ENCODE results near the gene RHOB. TPM values are rescaled to one million over a fixed set of nuclear protein-coding genes. Genes with fewer than 3 reads are reported as not detected.
"Not testable (repeated sequence)": the region's sequence is repeated elsewhere in the genome, so short reads cannot be mapped to it uniquely, and the experiment has no call there.

RHOB gene
- total RNA-seq, 1 experiment from 2014 or later, result 38.9 TPM

DNA sequence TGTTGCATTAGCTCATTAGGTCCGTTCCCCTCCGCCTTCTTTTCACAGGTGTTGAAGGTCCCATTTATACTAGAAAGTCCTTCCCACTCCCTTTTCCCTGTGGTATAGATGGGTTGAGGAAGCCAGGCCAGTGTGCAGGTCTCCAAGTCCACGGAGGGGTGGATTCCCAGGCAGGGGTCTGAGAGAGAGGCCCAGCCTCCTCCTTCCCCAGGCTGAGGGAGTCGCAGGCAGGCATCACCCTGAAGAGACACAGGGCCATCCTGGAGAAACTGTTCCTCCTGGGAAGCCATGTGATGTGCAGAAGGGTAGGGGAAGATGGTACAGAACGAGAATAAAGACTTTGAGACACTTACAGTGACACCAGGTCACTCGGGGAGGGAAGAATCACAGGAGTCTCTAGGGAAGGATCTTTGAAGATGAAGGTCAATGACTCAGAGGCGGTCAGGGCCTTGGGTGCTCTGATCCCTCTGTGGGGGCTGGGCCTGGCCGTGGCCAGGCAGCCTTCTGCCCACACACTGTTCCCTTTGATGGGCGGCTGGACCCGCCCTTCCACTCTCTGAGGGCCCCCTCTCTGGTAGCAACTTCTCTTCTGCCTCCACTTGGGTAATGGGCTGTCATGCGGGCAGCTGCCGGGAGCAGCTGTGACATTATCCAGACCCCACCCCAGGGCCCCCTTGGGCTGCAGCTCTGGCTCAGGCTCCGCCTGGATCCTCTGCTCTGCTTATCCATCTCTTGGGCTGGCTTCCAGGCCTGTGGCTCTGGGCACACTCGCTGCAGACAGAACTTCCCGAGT lies 45.1 kb downstream of the RHOB start:
- Histone ChIP-seq H3K27ac (ENCODE audit: low read length) (no peak overlapping the region), H3K4me3 (ENCODE audit: low read depth in 2 of 2, low read length in 2 of 2) (no peak overlapping the region), H3K36me3 (ENCODE audit: control insufficient read depth, insufficient read depth, low read length) (no peaks in the 10 kb centered on the region), H3K4me1 (ENCODE audit: control insufficient read depth, insufficient read depth, low read length) (peaks cover 5% of the 10 kb centered on the region), H3K9me3 (ENCODE audit: control insufficient read depth, insufficient read depth, low read depth, low read length) (no peaks in the 10 kb centered on the region), H3K27me3 (ENCODE audit: control insufficient read depth, insufficient read depth, low read length) (no peaks in the 10 kb centered on the region)
- TF ChIP-seq SIN3A (IDR thresholded peaks at IDR 0.05; ENCODE audit: borderline replicate concordance, insufficient read depth, low read depth, low read length), result no peak
- TF ChIP-seq, protein P1, sequence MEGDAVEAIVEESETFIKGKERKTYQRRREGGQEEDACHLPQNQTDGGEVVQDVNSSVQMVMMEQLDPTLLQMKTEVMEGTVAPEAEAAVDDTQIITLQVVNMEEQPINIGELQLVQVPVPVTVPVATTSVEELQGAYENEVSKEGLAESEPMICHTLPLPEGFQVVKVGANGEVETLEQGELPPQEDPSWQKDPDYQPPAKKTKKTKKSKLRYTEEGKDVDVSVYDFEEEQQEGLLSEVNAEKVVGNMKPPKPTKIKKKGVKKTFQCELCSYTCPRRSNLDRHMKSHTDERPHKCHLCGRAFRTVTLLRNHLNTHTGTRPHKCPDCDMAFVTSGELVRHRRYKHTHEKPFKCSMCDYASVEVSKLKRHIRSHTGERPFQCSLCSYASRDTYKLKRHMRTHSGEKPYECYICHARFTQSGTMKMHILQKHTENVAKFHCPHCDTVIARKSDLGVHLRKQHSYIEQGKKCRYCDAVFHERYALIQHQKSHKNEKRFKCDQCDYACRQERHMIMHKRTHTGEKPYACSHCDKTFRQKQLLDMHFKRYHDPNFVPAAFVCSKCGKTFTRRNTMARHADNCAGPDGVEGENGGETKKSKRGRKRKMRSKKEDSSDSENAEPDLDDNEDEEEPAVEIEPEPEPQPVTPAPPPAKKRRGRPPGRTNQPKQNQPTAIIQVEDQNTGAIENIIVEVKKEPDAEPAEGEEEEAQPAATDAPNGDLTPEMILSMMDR (IDR thresholded peaks at IDR 0.05), result no peak
- no peak for TF ChIP-seq TCF7L2 (IDR thresholded peaks at IDR 0.05; ENCODE audit: low read depth, low read length)
- TF ChIP-seq POLR2AphosphoS5 (IDR thresholded peaks at IDR 0.05; ENCODE audit: low read depth, low read length), result no peak
- TF ChIP-seq, protein P2, sequence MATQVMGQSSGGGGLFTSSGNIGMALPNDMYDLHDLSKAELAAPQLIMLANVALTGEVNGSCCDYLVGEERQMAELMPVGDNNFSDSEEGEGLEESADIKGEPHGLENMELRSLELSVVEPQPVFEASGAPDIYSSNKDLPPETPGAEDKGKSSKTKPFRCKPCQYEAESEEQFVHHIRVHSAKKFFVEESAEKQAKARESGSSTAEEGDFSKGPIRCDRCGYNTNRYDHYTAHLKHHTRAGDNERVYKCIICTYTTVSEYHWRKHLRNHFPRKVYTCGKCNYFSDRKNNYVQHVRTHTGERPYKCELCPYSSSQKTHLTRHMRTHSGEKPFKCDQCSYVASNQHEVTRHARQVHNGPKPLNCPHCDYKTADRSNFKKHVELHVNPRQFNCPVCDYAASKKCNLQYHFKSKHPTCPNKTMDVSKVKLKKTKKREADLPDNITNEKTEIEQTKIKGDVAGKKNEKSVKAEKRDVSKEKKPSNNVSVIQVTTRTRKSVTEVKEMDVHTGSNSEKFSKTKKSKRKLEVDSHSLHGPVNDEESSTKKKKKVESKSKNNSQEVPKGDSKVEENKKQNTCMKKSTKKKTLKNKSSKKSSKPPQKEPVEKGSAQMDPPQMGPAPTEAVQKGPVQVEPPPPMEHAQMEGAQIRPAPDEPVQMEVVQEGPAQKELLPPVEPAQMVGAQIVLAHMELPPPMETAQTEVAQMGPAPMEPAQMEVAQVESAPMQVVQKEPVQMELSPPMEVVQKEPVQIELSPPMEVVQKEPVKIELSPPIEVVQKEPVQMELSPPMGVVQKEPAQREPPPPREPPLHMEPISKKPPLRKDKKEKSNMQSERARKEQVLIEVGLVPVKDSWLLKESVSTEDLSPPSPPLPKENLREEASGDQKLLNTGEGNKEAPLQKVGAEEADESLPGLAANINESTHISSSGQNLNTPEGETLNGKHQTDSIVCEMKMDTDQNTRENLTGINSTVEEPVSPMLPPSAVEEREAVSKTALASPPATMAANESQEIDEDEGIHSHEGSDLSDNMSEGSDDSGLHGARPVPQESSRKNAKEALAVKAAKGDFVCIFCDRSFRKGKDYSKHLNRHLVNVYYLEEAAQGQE (IDR thresholded peaks at IDR 0.05; ENCODE audit: insufficient read depth in 1 of 2, low read depth in 2 of 2, low read length in 1 of 2), result no peak
- in situ Hi-C loops (cut with HindIII; ENCODE audit: low pct_unique_long_range_greater_than_20kb, low sequenced_read_pairs), result no loop called here
- POLR2A ChIA-PET, result no interaction called here
- intact Hi-C loops (cut with micrococcal nuclease; ENCODE audit: unreplicated experiment), result no loop called here
- no TSS peak for BruUV-seq (replicated peaks)
- CTCF ChIA-PET, result interaction anchor here (0.6 kb wide), 1 partner anchor 39 kb away, joined by 3 read pairs; no protein-coding TSS in a partner anchor
- no peak for ATAC-seq
- DNase-seq (ENCODE audit: low read depth, low spot score), result no peak

DNA sequence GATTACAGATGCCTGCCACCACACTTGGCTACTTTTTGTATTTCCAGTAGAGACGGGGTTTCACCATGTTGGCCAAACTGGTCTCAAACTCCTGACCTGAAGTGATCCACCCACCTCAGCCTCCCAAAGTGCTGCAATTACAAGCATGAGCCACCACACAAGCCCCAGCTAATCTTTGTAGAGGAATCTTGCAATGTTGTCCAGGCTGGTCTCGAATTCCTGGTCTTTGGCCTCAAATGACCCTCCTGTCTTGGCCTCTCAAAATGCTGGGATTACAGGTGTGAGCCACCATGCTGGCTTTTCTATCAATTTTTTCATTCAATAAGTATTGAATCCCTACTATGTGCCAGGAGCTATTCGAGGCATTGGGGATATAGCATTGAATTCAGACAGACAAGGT lies 46.2 kb downstream of the RHOB start:
- CTCF ChIA-PET; DNase-seq (ENCODE audit: low read depth, low spot score); ATAC-seq; intact Hi-C loops (cut with micrococcal nuclease; ENCODE audit: unreplicated experiment); BruUV-seq (replicated peaks); in situ Hi-C loops (cut with HindIII; ENCODE audit: low pct_unique_long_range_greater_than_20kb, low sequenced_read_pairs); H3K4me1 ChIP-seq (ENCODE audit: control insufficient read depth, insufficient read depth, low read length); H3K27me3 ChIP-seq (ENCODE audit: control insufficient read depth, insufficient read depth, low read length); H3K36me3 ChIP-seq (ENCODE audit: control insufficient read depth, insufficient read depth, low read length); H3K27ac ChIP-seq (ENCODE audit: low read length); H3K9me3 ChIP-seq (ENCODE audit: control insufficient read depth, insufficient read depth, low read depth, low read length); H3K4me3 ChIP-seq (ENCODE audit: low read depth in 2 of 2, low read length in 2 of 2): not testable (repeated sequence)
- POLR2A ChIA-PET, result interaction anchor here (0.7 kb wide), 1 partner anchor 51 kb away, joined by 9 read pairs; no protein-coding TSS in a partner anchor

DNA sequence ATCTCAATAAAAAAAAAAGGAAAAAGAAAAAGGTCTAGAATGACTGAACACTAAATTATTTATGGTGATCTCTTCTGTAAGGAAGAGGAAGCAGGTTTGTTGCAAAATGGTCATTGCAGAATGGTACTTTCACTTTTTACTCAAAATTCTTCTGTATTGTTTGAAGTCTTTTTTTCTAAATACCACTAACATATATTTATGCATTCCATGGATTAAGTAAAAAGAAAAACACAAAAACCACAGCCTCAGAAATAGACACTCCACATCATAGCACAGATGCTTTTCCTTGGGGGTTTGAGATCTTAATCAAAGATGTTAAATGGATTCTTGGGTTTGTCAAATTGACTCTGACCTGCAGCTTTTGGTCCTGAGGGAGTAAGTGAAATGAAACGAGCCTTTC lies 47.4 kb downstream of the RHOB start:
- intact Hi-C loops (cut with micrococcal nuclease; ENCODE audit: unreplicated experiment) (no loop called here), in situ Hi-C loops (cut with HindIII; ENCODE audit: low pct_unique_long_range_greater_than_20kb, low sequenced_read_pairs) (no loop called here)
- ATAC-seq, result no peak
- ChIA-PET POLR2A (no interaction called here), CTCF (no interaction called here)
- TF ChIP-seq, protein P1 (IDR thresholded peaks at IDR 0.05), result no peak
- TF ChIP-seq SIN3A (IDR thresholded peaks at IDR 0.05; ENCODE audit: borderline replicate concordance, insufficient read depth, low read depth, low read length), result no peak
- TF ChIP-seq, protein P2 (IDR thresholded peaks at IDR 0.05; ENCODE audit: insufficient read depth in 1 of 2, low read depth in 2 of 2, low read length in 1 of 2), result no peak
- no peak for TF ChIP-seq POLR2AphosphoS5 (IDR thresholded peaks at IDR 0.05; ENCODE audit: low read depth, low read length)
- no peak for TF ChIP-seq TCF7L2 (IDR thresholded peaks at IDR 0.05; ENCODE audit: low read depth, low read length)
- H3K9me3 ChIP-seq (ENCODE audit: control insufficient read depth, insufficient read depth, low read depth, low read length), result no peaks in the 10 kb centered on the region
- H3K27me3 ChIP-seq (ENCODE audit: control insufficient read depth, insufficient read depth, low read length), result no peaks in the 10 kb centered on the region
- BruUV-seq (replicated peaks), result no TSS peak
- H3K4me3 ChIP-seq (ENCODE audit: low read depth in 2 of 2, low read length in 2 of 2), result no peak overlapping the region
- H3K36me3 ChIP-seq (ENCODE audit: control insufficient read depth, insufficient read depth, low read length), result no peaks in the 10 kb centered on the region
- no peak for DNase-seq (ENCODE audit: low read depth, low spot score)
- peaks cover 5% of the 10 kb centered on the region; the same call in 1 of the 2 replicates for H3K4me1 ChIP-seq (ENCODE audit: control insufficient read depth, insufficient read depth, low read length)
- H3K27ac ChIP-seq (ENCODE audit: low read length), result no peak overlapping the region

All from Panc1 (cell line).